HG02678 (cell line): ENCODE data around the gene ZNF74.
"Not testable (repeated sequence)": the region's sequence is repeated elsewhere in the genome, so short reads cannot be mapped to it uniquely, and the experiment has no call there.

Source experiments
- ATAC-seq: cut with Tn5 transposase; IDR thresholded peaks from one replicate; pipeline ENCODE4 v1.9.1; 2021; ENCODE audit warnings: mild to moderate bottlenecking, moderate library complexity; ENCODE audit not compliant: unreplicated experiment

ZNF74 gene

DNA sequence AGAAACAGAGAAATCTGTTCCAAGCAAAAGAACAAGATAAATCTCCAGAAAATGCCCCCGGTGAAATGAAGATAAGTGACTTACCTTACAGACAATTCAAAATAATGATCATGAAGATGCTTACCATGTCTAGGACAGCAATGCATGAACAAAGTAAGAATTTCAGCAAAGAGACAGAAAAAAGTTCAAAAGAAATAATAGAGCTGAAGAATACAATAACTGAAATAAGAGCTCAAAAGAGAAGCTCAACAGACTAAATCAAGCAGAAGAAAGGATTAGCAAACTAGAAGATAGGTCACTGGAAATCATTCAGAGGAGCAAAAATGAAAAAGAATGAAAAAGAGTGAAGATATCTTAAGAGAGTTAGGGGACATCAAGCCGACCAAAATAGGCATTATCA lies 19.8 kb upstream of the ZNF74 start:
- not testable (repeated sequence) for ATAC-seq

DNA sequence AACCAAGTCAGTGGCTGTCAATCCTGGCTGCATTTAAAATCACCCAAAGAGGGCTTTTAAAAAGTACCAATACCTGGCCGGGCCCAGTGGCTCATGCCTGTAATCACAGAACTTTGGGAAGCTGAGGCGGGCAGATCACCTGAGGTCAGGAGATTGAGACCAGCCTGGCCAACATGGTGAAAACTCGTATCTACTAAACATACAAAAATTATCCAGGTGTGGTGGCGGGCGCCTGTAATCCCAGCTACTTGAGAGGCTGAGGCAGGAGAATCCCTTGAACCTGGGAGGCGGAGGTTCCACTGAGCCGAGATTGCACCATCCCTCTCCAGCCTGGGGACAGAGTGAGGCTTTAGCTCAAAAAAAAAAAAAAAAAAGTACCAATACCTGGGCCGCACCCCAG lies 17.7 kb upstream of the ZNF74 start:
- ATAC-seq = not testable (repeated sequence)

DNA sequence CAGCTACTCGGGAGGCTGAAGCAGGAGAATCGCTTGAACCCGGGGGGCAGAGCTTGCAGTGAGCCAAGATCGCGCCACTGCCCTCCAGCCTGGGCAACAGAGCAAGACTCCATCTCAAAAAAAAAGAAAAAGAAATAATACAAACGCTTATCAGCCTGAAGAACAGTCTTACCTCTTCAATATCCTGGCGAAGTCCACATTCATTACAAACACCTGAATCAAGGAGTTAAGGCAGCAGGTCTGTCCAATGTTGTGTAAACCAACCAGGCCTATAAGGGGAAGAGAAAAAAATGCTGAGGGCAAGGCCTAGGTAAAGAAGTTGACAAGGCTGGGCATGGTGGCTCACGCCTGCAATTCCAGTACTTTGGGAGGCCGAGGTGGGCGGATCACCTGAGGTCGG lies 17.0 kb upstream of the ZNF74 start:
- not testable (repeated sequence) for ATAC-seq

GRCh38 chr22:20378110-20378509 lies 15.8 kb upstream of the ZNF74 start:
- no peak for ATAC-seq

- not testable (repeated sequence) for ATAC-seq
These were observed 15.3 kb upstream of the ZNF74 start for GRCh38 chr22:20378684-20379083.

DNA sequence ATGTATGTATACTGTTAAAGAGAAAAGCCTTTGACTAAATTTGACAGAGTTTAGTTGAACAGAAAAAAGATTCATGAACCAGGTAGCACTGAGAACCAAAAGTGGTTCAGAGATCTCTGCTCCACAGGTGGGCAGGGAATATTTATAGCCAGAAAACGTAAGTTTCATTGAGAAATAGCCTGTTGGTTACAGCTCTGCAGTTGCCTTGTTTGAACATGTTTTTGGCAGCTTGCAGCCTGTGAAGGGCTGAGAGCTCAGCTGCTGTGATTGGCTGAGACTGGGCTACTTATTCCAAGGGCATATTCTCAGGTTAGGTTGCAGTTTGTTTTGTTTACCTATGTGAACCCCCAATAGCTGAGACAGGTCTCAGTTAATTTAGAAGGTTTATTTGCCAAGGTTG lies 13.5 kb upstream of the ZNF74 start:
- ATAC-seq = no peak

DNA sequence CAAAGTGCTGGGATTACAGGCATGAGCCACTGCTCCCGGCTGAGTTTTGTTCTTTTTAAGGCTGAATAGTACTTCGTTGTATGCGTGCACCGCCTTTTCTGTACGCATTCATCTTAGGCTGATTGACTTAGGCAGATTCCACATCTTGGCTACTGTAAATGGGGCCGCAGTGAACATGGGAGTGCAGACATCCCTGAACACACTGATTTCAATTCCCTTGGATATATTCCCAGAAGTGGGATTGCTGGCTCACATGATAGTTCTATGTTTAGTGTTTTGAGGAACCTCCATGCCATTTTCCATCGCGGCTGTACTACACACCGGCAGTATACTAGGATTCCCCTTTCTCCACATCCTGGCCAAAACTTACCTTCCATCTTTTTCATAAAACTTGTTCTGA lies 10.4 kb upstream of the ZNF74 start:
- no peak for ATAC-seq

- ATAC-seq = no peak
These were observed 9.8 kb upstream of the ZNF74 start for GRCh38 chr22:20384171-20384570.

DNA sequence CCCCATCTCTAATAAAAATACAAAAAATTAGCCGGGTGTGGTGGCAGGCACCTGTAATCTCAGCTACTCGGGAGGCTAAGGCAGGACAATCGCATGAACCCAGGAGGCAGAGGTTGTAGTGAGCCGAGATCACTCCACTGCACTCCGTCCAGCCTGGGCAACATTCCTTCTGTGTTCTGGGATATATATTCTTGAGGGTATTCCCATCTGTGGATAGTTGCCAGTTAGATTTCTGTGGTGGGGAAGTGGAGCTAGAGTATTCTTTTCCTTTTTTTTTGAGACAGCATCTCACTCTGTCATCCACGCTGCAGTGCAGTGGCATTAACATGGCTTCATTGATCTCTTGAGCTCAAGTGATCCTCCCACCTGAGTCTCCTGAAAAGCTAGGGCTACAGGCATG lies 9.1 kb upstream of the ZNF74 start:
- ATAC-seq = no peak

DNA sequence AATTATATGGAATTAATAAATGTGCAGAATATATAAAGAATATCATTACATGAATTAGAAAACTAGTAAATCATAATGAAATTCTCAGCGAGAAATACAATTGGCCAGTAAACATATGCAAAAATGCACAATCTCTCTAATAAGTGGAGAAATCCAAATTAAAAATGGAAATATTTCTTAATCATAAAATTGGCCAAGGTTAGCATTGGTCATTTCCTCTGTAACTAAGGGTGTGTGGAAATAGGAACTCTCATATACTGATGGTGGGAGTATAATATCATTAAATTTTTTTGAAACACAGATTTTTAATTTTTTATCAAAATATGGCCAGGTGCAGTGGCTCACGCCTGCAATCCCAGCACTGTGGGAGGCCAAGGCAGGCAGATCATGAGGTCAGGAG lies 7.6 kb upstream of the ZNF74 start:
- no peak for ATAC-seq

GRCh38 chr22:20386972-20387371 lies 7.0 kb upstream of the ZNF74 start:
- no peak for ATAC-seq

GRCh38 chr22:20388200-20388599 lies 5.8 kb upstream of the ZNF74 start:
- ATAC-seq = no peak

DNA sequence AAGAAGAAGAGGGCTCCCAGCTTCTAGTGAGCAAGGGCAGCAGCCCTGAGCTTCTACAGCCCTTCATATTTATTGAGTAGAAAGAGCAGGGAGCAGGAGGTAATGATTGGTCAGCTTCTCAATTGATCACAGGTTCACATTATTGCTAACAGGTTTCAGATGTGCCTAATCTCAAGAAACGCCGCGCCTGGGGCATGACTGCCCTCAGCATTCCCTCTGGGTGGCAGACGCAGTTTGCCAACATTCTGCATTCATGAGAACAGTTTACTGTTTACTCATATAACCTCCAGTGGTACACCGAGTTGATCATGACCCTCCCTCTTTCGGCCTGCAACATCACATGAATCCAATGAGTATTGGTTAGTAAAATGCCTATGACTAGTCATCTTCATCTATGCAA lies 4.7 kb upstream of the ZNF74 start:
- ATAC-seq = no peak

GRCh38 chr22:20390394-20390907 lies 3.5 kb upstream of the ZNF74 start:
- ATAC-seq = no peak

DNA sequence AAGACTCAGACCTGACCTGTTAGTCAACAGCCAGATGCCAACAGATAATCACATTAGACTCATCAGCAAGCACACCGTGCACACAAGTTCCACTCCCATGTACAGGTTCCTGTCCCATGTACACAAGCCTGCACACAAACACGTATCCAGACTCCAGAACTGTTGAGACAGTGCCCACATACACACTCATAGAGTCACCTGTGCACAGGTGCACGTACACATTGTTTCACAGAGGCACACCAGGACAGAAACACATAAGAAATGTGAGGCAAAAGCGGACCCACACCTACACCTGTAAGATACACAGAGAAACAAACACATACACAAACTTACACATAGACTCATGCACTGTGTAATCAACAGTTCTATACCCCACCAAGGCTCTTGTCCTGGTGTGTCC lies 2.7 kb upstream of the ZNF74 start:
- ATAC-seq = no peak

DNA sequence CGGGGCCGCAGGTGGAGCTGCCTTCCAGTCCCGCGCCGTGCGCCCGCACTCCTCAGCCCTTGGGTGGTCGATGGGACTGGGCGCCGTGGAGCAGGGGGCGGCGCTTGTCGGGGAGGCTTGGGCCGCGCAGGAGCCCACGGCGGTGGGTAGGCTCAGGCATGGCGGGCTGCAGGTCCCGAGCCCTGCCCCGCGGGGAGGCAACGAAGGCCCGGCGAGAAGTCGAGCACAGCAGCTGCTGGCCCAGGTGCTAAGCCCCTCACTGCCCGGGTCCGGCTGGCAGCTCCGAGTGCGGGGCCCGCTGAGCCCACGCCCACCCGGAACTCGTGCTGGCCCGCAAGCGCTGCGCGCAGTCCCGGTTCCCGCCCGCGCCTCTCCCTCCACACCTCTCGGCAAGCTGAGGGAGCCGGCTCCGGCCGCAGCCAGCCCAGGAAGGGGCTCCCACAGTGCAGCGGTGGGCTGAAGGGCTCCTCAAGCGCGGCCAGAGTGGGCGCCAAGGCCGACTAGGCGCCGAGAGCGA lies 1.5 kb upstream of the ZNF74 start:
- not testable (repeated sequence) for ATAC-seq

DNA sequence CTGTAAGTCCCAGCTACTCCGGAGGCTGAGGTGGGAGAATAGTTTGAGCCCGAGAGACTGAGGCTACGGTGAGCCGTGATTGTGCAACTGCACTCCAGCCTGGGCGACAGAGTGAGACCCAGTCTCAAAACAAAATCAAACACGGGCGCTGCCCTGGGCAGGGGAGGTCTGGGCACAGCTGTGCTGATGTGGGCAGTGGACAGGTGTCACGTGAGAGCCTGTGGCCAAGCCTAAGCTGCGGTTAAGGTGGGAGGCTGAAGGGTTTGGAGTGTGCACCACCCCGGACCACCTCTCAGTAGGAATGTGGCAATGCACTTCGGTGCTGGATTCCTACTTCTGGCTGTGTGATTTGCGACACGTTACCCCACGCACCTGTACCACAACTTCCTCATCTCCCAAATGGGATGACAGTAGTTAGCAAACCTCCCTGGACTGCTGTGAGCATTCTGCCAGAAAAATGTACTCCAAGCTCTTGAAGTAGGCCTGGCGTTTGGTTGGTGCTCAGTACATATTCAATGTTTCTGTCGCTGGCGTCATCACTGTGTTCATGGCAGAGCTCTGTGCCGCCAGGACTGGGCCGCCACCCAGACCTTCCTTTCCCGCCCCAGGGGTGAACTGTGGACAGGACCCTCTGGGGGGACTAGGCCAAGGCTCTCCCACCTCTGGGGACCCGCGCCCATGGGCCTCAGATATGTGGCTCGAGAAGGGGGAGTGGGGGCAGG lies 807 bp upstream of the ZNF74 start:
- no peak for ATAC-seq

DNA sequence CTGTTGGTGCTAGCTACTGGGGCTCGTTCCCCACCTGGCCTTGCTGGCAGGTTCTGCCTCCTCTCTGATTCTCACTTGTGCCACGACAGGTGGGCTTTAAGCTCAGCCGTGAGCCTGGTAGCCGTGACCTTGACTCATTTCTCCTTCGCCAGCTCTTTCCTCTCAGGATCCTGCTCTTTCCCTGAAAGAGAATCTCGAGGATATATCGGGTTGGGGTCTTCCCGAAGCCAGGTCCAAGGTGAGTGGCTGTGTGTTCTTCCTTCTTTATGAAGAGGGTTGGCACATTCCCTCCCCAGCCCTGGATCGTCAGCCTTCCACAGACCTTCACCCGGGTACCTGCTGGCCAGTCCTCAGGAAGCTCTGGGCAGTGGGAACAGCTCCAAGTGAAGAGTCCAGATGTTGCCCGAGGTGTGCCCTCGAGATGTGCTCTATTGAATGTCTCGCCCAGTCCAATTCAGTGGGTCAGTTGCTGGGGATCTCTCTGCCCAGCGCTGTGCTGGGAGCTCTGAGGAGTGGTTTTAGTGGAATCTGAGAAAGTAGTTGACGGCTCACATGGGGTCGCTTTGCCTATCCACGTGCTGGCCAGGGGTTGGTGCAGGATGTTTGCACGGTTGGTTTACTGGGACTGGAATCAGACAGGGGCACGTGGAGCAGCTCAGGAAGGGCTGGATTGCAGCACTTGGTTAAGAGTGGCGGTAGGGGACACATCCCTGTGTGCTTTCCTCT lies 1.4 kb downstream of the ZNF74 start:
- no peak for ATAC-seq

DNA sequence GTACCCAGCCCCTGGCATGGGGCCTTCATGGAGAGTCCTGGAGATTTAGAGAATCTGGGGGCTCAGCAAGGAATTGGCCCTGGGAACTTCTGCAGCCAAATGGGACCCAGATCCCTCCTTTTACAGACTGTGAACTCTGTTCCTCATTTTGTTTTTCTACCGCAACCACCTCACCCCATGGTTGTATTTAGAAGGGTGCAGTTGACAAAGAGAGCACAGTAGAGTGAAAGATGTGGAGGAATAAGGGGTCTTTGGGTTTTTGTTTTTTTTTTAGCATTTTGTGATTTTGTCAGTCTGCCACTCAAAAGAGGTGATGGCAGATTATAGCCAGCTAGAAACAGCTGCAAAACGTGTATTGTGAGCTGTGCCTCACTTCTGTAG lies 1.9 kb downstream of the ZNF74 start:
- ATAC-seq = no peak

GRCh38 chr22:20396639-20397038 lies 2.7 kb downstream of the ZNF74 start:
- no peak for ATAC-seq

DNA sequence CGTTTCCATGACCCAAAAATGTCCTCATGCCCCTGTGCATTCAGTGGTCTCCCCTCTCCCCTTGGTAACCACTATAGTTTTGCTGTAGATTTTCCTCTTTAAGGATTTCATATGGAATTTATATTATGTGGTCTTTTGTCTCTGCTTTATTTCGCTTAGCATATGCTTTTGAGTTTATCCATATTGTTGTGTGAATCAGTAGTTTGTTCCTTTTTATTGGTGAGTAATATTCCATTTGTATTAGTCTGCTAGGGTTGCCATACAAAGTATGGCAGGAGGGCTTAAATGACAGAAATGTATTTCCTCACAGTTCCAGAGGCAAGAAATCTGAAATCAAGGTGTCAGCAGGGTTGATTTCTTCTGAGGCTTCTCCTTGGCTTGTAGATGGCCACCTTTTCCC lies 3.5 kb downstream of the ZNF74 start:
- ATAC-seq = no peak

- no peak for ATAC-seq
These were observed 4.5 kb downstream of the ZNF74 start for GRCh38 chr22:20398420-20398819.
